Measurements from ENCODE around the gene ERICH4. TPM values are rescaled to one million over a fixed set of nuclear protein-coding genes. Genes with fewer than 3 reads are reported as not detected.
A peak's percentile ranks its signal among the peaks of the same experiment; 100 is the strongest.

The ERICH4 gene
- total and polyA plus RNA-seq, 2 donors (not counting 1 experiment from before 2014, with no cell fraction given) = not detected

- H3K4me2 ChIP-seq (replicated peaks; ENCODE audit: low read depth, low read length, poor library complexity, severe bottlenecking) = peak overlapping the region; percentile 72
These were observed 6.3 kb downstream of the ERICH4 start for GRCh38 chr19:41449079-41449864.

More at GRCh38 chr19:41449079-41449864, 6.3 kb downstream of the ERICH4 start:
- H3K9me3 Mint-ChIP-seq (ENCODE audit: insufficient read depth) = no peaks in the 10 kb centered on the region
- POLR2A ChIA-PET = interaction anchor here (0.6 to 1.0 kb wide), 3 partner anchors 114 to 136 kb away, joined by 4 to 7 read pairs (median 5); no protein-coding TSS in a partner anchor
- no peaks in the 10 kb centered on the region for H4K20me1 ChIP-seq (ENCODE audit: control insufficient read depth, insufficient read depth, low read length, poor library complexity, severe bottlenecking)
- peak overlapping the region; percentile 74 for H3K4me3 Mint-ChIP-seq
- H3K4me1 ChIP-seq (ENCODE audit: control insufficient read depth in 2 of 2, insufficient read depth in 2 of 2, low read length in 2 of 2) = peaks cover 12 to 20% of the 10 kb centered on the region in 2 donors
- ATAC-seq (ENCODE audit: low read depth) = peak; percentile 97
- DNase-seq = peak; percentile 82
- no peaks in the 10 kb centered on the region for H3K79me2 ChIP-seq (ENCODE audit: control insufficient read depth, insufficient read depth, low read length)
- H3K9me3 ChIP-seq (ENCODE audit: control extremely low read depth in 1 of 3, control insufficient read depth in 2 of 3, insufficient read depth in 1 of 3, low read length in 2 of 3) = no peaks in the 10 kb centered on the region
- intact Hi-C loops (cut with micrococcal nuclease) = loop anchor here (1.0 kb wide), 6 partner anchors 67 to 146 kb away; no protein-coding TSS in a partner anchor
- peak overlapping the region in 3 of 5 experiments; percentile 31 to 48 (median 35) for H3K4me3 ChIP-seq (ENCODE audit: control extremely low read depth in 1 of 5, extremely low read depth in 1 of 5, insufficient read depth in 1 of 5, low read depth in 2 of 5, low read length in 4 of 5)
- peaks cover 5% of the 10 kb centered on the region for H3K27me3 Mint-ChIP-seq
- H3K27ac ChIP-seq (ENCODE audit: low read length in 2 of 2) = no peak overlapping the region
- H3K9ac ChIP-seq (ENCODE audit: low read length) = peak overlapping the region; percentile 53
- H3K4me1 Mint-ChIP-seq = peaks cover 20% of the 10 kb centered on the region
- TF ChIP-seq EZH2 (IDR thresholded peaks at IDR 0.05; ENCODE audit: borderline replicate concordance, insufficient read depth, low read depth, low read length, poor library complexity, severe bottlenecking) (no peak), CTCF (IDR thresholded peaks at IDR 0.05) (peak; percentile 99)
- no peaks in the 10 kb centered on the region for H3K36me3 ChIP-seq (replicated peaks in 1 of 2; ENCODE audit: control extremely low read depth in 1 of 2, control insufficient read depth in 1 of 2, extremely low read depth in 1 of 2, insufficient read depth in 2 of 2, low read length in 1 of 2)
- H2AFZ ChIP-seq (ENCODE audit: insufficient read depth, low read depth, low read length, poor library complexity, severe bottlenecking) = peak overlapping the region; percentile 74
- H3K27ac Mint-ChIP-seq = peak overlapping the region; percentile 44
- CTCF ChIA-PET = interaction anchor here (0.7 to 10.9 kb wide), 32 partner anchors 8 to 316 kb away, joined by 3 to 442 read pairs (median 5); partner anchors contain the start of genes B3GNT8, B9D2, CEACAM21 and DMAC2
- WGBS (ENCODE audit: insufficient coverage) = 3% methylated on average over 13 of the region's 22 CpGs
- H3K27me3 ChIP-seq (replicated peaks in 1 of 4; ENCODE audit: control extremely low read depth in 1 of 4, control insufficient read depth in 3 of 4, insufficient read depth in 4 of 4, low read length in 3 of 4) = peaks cover 0 to 1% (median 0%) of the 10 kb centered on the region in 4 experiments

Measured in B cell (primary cell).